Measurements from ENCODE around the gene TBC1D3B.
"Not testable (repeated sequence)": the region's sequence is repeated elsewhere in the genome, so short reads cannot be mapped to it uniquely, and the experiment has no call there.

TBC1D3B gene

DNA sequence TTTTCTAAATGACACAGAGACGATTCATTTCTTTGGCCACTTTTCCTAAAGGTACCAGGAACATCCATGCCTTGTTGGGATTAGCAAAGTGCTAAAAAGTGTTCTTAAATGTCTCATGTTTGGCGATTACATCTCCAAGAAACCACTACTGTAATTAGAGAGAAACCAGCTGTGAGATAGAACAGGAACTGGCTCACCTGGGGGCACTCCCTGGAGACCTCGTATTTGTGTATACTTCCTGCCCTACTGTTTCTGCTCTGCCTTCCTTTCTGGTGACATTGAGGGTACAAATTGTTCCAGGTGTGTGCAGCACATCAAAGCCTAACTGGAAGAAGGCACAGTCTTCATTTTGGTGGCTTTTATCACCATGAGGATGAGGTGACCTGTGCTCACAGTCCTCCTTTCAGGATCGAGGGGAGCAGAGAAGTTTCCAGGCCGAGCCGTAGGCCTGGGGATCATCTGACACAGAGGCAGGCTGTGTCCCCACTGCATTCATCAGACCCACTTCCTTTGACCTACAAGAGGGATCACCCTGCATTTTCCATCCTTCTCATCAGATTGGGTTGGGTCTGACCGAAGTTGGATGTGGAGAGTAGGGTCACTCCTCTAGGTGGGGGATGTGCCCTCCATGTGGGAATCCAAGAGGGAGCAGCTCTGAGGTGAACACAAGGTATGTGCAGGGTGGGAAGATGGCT lies 49.1 kb downstream of the TBC1D3B start:
- DNase-seq = no peak

DNA sequence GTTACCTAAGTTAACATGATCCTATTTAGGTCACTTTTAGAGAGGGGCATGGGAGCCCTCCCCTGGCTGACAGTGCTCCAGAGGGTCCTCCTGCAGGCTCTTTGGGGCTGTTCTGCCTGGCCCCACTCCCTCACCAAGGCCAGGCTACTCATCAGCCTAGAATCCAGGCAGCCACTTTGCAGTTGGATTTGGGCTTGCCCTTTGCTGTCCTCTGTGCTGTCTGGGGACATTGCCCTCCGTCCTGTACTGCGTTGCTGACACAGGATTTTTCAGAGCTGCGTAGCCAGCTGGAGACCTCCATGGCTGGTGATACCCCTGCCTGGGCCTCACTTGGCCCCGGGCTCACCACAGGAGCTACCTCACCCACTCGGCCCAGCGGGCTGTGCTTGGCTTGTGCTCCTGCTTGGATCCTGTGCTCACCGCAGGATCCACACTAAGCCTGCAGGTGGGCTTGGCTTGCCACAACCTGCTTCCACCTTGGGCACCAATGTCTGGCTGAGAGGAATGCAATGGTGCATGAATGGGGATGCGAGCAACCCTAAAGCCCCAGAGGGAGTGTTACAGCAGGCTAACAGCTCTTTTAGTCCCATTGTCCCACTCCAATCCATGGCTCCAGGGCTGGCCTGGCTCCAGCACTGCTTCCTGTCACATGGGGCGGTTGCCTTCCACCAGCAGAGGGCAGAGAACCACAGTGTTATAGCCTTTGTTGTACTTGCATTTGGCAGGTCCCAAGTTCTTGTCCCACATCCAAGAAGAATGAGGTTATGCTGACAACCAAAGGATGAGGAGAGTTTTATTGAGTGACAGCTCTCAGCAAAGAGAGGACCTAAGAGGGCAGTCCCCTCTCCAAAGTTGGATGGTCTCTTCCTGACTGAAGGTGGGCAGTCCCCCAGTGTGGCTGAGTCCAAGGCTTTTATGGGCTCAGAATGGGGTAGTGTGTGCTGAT lies 51.3 kb downstream of the TBC1D3B start:
- DNase-seq = no peak

DNA sequence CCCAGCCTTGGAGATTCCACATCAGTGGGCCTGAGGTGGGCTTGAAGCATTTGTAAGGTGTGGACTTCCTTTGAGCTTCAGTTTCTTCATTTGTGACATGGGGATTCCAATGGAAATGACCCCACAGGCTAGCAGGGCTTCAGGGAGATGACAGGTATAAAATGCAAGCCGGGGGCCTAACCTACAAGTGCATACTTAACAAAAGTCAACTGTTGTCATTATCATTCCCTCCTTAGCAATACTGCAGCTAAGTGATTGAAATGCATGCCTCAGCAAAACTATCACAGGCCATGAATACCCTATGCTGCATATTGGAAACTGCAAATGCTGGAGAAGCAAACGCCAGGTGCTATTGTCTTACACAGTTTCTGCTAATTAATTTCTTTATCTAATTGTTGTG lies 53.0 kb downstream of the TBC1D3B start:
- DNase-seq = no peak

DNA sequence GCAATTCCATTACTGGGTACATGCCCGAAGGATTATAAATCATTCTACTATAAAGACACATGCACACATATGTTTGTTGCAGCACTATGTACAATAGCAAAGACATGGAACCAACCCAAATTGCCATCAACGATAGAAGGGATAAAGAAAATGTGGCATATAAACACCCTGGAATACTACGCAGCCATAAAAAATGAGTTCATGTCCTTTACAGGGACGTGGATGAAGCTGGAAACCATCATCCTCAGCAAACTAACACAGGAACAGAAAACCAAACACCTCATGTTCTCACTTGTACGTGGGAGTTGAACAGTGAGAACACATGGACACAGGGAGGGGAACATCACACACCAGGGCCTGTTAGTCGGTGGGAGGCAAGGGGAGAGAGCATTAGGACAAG lies 55.3 kb downstream of the TBC1D3B start:
- DNase-seq = not testable (repeated sequence)

DNA sequence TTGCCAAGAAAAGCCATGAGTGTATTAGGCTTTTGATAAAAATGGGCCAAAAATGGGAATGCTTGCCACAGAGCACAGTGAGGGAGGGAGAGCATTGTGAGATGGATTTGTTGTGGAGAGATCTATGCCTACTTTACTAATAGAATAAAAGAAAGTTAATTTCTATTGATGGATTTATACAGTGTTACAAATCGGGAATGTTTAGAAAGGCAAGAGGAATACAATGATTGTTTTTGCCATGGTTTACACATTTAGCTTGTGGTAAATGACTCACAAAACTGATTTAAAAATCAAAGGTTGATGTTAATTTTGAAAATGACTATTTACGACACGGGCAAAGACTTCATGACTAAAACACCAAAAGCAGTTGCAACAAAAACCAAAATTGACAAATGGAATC lies 56.2 kb downstream of the TBC1D3B start:
- no peak for DNase-seq

DNA sequence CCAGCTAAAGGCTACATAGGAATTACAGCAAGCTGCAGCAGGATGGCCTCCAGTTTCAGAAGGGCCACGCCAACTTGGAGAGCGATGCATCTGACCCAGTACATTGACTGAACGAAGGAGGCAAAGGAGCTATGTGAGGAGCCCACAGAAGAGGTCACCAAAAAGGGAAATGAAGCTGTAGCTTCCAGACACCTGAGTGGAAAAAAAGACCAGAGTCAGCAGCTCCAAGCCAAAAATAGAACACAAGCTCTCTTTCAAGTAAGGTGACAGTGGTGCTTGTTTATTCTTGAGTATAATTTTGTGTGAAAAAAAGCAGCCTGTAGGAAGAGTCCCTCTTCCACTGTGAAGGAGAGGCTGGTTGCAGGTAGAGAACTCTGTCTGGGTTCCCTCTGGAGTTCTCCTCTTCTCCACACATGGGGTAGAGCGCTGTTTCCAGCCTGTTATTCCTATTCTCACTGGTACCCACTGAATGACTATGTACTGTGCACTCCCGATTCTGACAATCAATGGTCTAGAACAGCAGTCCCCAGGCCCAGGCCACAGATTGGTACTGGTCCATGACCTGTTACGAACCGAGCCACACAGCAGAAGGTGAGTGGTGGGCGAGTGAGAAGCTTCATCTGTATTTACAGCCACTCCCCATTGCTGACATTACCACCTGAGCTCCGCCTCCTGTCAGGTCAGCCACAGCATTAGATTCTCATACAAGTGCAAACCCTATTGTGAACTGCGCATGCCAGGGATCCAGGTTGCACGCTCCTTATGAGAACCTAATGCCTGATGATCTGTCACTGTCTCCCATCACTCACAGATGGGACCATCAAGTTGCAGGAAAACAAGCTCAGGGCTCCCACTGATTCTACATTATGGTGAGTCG lies 57.7 kb downstream of the TBC1D3B start:
- DNase-seq = no peak

DNA sequence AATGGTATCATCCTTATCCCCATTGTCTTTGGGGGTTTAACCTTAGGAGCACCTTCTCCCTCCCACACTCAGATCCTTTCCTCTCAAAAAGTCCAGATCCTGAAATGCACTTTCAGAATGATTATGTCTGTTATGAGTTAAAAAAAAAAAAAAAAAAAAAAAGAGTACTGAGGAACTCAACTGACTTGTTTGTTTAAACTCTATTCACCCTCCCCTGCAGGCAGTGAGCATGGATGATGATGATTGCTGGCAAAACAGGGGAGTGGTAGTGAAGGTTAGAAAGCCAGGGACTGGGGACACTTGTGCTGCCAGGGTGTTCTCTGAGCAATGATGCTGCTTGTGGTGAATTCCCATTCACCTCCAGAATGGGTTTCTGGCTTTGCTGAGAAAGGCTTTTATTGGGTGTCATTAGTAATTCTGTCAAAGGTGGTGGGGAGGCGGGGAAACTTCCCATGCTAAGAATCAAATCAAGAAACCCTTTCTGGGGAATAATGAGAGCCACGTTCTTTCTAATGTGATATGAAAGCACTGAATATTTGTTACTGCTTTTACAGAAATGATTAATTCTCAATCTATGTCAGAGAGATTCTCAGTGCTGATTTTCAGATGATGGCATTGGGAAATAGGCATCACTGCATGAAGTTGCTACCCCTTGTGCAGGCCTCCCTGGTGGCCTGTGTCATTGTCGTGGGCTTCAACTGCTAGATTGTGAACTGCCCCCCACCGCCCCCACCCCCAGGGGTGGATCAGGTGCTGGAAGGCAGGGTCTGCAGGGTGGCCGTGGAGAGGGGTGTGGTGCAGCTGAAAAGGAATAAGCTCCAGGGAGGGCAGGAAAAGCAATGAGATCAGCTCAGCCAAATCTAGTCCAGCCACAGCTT lies 58.7 kb downstream of the TBC1D3B start:
- no peak for DNase-seq
